NCI-H2081 treated with DMSO at 0.1 percent for 48 hours (cell line): ENCODE measurements around the gene EGFLAM.
A peak's percentile ranks its signal among the peaks of the same experiment; 100 is the strongest.
"Not testable (repeated sequence)": the region's sequence is repeated elsewhere in the genome, so short reads cannot be mapped to it uniquely, and the experiment has no call there.

Source experiments
- DNase-seq: peaks from one replicate; lab custom pipeline; 2025; lab: John Stamatoyannopoulos, UW

The EGFLAM gene

DNA sequence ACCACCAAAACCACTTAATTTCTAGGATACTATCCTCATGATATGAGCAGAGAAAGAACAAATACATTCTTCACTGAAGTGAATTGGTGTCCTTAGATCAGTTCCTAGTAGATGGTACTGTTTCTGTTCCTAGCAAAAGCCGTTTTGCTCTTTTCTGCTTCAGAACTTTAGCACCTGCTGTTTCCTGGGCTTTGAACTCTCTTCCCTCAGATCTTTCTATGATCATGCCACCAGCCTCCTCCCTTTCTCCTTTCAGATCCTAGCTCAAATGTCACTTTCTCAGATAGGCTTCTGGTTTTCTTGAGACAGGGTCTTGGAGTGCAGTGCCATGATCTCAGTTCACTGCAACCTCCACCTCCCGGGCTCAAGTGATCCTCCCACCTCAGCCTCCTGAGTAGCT, 118.0 kb downstream of the EGFLAM start:
- DNase-seq, result no peak

DNA sequence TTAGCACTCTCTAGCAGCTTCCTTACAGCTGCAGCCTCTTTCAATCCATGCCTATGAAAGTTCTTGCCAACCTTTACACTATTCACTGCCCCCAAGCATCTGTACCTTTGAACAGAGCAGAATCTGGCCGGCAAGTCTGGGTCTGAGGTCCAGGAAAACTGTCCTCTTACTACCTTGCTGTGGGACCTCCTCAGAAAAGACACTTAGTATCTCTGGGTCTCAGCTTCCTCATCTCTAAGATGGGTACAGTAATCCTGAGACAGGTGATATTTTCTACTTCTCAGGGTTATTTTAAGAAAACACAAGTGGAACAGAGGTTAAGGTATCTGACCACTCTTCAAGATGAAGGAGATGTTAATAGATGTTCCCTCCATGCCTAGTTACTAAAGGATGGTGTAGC, 120.2 kb downstream of the EGFLAM start:
- no peak for DNase-seq

- DNase-seq, result no peak
Observed at GRCh38 chr5:38379350-38379937, 121.1 kb downstream of the EGFLAM start.

- DNase-seq, result no peak
Observed at GRCh38 chr5:38380537-38380936, 122.2 kb downstream of the EGFLAM start.

- DNase-seq, result no peak
Observed at GRCh38 chr5:38381361-38381760, 123.0 kb downstream of the EGFLAM start.

- peak; percentile 36 for DNase-seq
Observed at GRCh38 chr5:38382898-38383297, 124.5 kb downstream of the EGFLAM start.

DNA sequence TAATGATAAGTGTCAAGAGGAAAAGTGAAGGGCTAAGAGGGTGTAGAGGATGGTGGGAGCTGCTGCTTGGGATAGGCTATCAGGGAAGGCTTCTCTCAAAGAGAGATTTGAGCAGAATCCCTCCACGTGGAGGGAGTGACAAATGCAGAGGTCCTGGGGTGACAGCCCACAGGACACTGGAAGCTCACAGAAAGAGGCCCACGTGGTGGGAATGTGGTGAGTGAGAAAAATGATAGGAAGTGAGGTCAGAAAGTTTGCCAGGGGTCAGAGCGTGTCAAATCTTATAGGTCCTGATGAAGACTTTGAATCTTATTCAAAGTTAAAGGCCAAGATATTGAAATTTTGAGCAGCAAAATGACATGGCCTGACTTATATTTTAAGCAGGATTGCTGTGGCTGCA, 125.3 kb downstream of the EGFLAM start:
- DNase-seq, result no peak

DNA sequence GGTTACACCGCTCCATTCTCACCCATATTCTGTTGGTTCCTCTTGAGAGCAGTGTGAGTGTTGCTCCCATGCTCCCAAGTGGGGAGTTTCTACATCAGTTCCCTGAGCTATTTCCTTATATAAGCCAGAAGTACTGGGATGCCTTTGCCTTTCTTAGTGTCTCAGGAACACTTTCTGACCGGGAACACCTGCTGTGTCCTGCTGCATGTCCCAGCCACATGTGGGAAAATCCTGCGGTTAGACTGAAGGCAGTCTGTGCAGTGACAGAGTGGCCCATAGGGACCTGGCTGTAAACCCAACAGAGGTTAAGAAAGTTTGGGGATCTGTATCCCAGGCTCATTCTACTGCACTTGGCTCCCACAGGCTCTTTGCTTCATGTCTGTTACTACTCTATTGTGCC, 126.0 kb downstream of the EGFLAM start:
- no peak for DNase-seq

- no peak for DNase-seq
Observed at GRCh38 chr5:38387161-38387560, 128.8 kb downstream of the EGFLAM start.

GRCh38 chr5:38393636-38394035, 135.3 kb downstream of the EGFLAM start:
- no peak for DNase-seq

- no peak for DNase-seq
Observed at GRCh38 chr5:38396766-38397165, 138.4 kb downstream of the EGFLAM start.

DNA sequence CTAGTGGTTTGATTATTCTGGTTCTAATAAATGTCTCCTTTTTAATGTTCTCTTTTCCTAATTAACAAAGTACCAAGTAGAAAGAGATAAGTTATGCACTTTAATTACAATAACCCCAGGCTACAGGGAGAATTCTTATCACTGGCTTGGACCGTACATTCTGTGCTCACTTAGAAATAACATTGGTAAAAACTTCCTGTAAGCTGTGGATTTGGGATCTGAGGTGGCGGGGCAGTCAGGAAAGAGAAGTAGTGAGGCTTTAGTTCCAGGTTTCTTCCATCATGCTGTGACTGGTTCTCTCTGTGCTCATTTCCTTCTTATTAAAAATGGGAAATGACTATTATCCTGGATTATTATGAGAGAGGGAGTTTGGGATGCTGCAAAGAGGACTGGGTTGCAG, 142.0 kb downstream of the EGFLAM start:
- no peak for DNase-seq

DNA sequence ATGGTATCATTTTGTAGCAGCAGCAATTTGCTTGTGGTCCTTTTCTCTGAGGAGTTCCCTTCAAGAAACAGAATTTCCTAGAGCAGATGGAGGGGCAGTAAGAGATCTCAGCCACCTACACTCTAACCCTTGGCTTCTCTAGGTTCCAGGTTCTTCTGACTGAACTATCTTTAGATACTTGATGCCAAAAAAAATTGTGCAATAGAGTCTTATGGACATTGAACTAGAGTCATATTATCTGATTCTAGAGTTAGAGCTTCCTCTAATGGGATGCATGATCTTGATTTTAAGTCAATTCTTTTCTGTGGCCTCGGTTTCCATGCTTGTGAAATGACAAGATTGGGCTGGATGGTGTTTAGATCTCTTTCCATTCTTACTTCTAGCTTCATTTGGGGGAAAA, 142.8 kb downstream of the EGFLAM start:
- DNase-seq, result no peak

DNA sequence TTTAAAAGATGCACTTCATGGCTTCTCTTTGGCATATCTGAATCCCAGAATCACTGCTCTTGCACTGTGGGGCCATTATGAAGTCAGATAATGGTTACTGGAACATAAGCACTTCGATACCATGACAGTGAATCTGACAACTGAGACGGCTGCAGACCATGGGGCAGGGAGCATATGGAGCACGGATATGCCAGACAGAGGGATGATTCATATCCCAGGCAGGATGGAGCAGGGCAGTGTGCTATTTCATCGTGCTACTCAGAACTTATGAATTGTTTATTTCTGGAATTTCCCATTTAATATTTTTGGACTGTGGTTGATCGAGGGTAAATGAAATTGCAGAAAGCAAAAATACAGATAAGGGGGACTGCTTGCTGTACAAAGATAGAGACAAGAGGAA, 145.0 kb downstream of the EGFLAM start:
- no peak for DNase-seq

DNA sequence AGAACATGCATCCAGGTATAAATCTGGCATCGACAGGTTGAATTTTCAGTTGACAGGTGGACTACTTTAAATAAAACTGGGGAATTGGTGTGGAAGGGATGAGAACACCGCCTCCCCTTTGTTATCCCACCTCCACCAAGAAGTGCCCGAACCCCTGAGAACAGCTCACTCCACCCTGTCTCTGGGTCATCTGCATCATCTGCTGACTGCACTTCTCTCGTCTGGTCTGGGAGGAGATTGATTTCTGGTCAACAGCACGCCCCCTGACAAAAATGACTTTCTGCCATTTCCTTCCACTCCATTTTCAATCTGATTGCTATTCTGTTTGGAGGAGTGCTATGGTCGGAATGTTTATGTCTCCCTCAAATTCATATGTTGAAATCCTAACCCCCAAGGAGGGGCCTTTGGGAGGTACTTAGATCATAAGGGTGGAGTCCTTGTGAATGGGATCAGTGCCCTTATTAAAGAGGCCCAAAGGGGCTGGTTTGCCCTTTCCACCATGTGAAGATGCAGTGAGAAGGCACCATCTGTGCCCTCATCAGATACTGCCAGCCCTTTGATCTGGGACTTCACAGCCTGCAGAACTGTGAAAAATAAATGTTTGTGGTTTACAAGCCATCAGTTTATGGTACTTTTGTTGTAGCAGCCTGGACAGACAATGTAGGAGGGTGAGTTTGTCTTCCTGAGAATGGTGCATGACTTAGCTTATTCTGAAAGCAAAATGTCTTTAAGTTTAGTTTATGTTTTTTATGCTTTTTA, 145.7 kb downstream of the EGFLAM start:
- DNase-seq, result no peak

- DNase-seq, result no peak
Observed at GRCh38 chr5:38404667-38405276, 146.4 kb downstream of the EGFLAM start.

- no peak for DNase-seq
Observed at GRCh38 chr5:38408446-38409198, 150.3 kb downstream of the EGFLAM start.

DNA sequence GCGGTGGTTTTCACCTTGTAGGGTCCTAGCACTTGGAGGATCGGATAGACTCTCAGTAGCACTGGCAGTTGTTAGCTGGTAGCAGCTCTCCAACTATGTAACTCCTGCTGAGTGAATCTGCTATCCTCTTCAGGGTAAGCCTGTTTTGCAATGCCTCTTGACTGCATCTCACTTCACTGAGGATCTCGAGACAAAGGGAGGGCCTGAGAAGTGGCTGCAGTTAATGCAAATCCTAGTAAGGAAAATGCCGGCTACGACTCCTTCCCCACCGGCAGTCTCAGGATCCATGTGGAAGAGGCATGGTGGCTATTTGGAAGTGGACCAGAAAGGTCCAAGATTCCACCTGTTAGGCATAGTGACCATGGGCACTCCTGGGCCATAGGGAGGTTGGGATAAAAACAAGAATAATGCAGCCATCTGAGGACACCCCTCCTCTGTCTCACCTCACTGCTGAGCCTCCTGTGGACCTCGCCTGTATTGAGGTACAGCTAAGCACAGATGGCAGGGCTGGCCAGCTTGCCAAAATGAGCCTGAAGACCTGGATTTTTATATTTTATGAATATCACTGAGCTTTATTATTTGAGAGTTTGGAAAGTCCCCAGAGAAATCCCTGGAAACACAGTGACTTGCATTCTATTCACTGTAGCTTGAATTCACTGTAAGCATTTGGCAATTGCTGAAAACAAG, 152.1 kb downstream of the EGFLAM start:
- no peak for DNase-seq

- DNase-seq, result no peak
Observed at GRCh38 chr5:38413696-38414095, 155.3 kb downstream of the EGFLAM start.

- no peak for DNase-seq
Observed at GRCh38 chr5:38414348-38414747, 156.0 kb downstream of the EGFLAM start.

GRCh38 chr5:38415772-38416171, 157.4 kb downstream of the EGFLAM start:
- DNase-seq, result not testable (repeated sequence)

- DNase-seq, result no peak
Observed at GRCh38 chr5:38417658-38418017, 159.3 kb downstream of the EGFLAM start.
